ENCODE measurements around the gene TSC22D1. TPM values are rescaled to one million over a fixed set of nuclear protein-coding genes. Genes with fewer than 3 reads are reported as not detected.

The TSC22D1 gene
- total and polyA plus RNA-seq, 7 donors, result 34.5 to 203 (median 121) TPM

DNA sequence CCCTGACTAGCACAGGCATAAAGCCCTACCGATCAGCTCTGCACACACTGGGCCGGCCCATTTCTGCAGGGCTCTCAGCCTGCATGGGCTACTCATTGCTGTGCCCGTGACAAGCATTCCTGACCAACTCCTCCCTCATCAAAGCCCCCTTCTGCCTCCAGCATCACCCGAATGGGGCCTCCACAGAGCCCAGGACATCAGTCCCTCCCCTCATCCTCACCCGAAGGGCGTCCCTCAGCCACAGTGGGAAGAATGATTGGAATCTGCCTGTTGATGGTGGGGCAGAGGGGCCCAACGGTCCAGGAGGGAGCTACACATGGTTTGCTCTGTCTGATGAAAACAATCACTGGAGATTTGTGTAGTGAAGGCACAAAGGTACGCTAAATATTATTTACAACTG is 158.7 kb downstream of the TSC22D1 start:
- intact Hi-C loops (cut with DNase I), result no loop called here
- no peak overlapping the region for H3K27ac ChIP-seq
- H3K27me3 ChIP-seq (ENCODE audit: insufficient read depth in 3 of 3, low read length in 2 of 3), result no peaks in the 10 kb centered on the region
- 81 to 85% (median 81%) methylated on average over 8 of the region's 8 CpGs for WGBS, 3 donors
- ATAC-seq (no peak), DNase-seq (no peak)
- H3K36me3 ChIP-seq (ENCODE audit: insufficient read depth in 1 of 2, low read depth in 1 of 2), result no peaks in the 10 kb centered on the region
- H3K4me1 ChIP-seq, result no peaks in the 10 kb centered on the region
- H3K9me3 ChIP-seq, result no peaks in the 10 kb centered on the region
- TF ChIP-seq, protein P1, sequence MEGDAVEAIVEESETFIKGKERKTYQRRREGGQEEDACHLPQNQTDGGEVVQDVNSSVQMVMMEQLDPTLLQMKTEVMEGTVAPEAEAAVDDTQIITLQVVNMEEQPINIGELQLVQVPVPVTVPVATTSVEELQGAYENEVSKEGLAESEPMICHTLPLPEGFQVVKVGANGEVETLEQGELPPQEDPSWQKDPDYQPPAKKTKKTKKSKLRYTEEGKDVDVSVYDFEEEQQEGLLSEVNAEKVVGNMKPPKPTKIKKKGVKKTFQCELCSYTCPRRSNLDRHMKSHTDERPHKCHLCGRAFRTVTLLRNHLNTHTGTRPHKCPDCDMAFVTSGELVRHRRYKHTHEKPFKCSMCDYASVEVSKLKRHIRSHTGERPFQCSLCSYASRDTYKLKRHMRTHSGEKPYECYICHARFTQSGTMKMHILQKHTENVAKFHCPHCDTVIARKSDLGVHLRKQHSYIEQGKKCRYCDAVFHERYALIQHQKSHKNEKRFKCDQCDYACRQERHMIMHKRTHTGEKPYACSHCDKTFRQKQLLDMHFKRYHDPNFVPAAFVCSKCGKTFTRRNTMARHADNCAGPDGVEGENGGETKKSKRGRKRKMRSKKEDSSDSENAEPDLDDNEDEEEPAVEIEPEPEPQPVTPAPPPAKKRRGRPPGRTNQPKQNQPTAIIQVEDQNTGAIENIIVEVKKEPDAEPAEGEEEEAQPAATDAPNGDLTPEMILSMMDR (IDR thresholded peaks at IDR 0.05), result no peak
- no peak overlapping the region for H3K4me3 ChIP-seq

DNA sequence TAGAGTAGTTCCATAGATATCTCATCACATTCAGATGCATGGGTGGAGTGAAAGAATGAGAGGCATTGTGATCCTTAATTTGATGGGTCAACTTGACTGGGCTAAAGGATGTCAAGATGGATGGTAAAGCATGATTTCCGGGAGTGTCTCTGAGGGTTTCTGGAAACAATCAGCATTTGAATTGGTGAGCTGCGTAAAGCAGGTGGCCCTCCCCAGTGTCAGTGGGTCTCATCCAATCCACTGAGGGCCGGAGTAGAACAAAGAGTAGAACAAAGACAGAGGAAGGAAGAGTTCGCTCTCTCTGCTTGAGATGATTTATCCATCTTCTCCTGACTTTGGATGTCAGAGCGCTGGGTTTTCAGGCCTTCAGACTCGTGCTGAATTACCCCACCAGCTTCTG is 159.4 kb downstream of the TSC22D1 start:
- 95 to 97% (median 95%) methylated on average over 6 of the region's 6 CpGs for WGBS, 3 donors
- H3K4me3 ChIP-seq, result no peak overlapping the region
- intact Hi-C loops (cut with DNase I), result no loop called here
- H3K27me3 ChIP-seq (ENCODE audit: insufficient read depth in 3 of 3, low read length in 2 of 3), result no peaks in the 10 kb centered on the region
- ATAC-seq (no peak), DNase-seq (no peak)
- H3K9me3 ChIP-seq, result no peaks in the 10 kb centered on the region
- no peaks in the 10 kb centered on the region for H3K36me3 ChIP-seq (ENCODE audit: insufficient read depth in 1 of 2, low read depth in 1 of 2)
- no peaks in the 10 kb centered on the region for H3K4me1 ChIP-seq
- H3K27ac ChIP-seq, result no peak overlapping the region
- TF ChIP-seq, protein P1 (IDR thresholded peaks at IDR 0.05), result no peak

DNA sequence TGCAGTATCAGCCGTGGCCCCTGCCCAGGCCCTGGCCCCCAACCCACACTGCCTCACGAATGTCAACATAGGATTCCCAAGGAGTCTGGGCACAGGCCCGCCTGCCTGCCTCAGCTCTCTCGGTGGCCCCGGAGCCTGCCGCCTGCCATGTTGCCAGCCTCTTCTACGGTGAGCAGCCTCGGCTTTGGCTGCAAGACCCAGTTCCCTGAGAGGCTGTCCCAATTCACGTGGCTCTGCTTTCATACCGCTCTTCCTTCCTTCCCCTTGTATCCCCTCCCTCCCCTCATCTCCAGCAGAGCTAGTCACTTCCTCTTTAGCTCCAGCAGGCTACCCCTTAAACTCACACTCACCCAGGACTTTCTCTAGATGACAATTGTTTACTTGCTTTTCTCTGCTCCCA is 159.8 kb downstream of the TSC22D1 start:
- Histone ChIP-seq H3K9me3 (no peaks in the 10 kb centered on the region), H3K36me3 (ENCODE audit: insufficient read depth in 1 of 2, low read depth in 1 of 2) (no peaks in the 10 kb centered on the region), H3K27ac (no peak overlapping the region), H3K4me3 (no peak overlapping the region), H3K27me3 (ENCODE audit: insufficient read depth in 3 of 3, low read length in 2 of 3) (no peaks in the 10 kb centered on the region), H3K4me1 (no peaks in the 10 kb centered on the region)
- WGBS, 3 donors, result 78 to 89% (median 84%) methylated on average over 10 of the region's 10 CpGs
- no peak for ATAC-seq
- no peak for DNase-seq
- intact Hi-C loops (cut with DNase I), result no loop called here
- TF ChIP-seq, protein P1 (IDR thresholded peaks at IDR 0.05), result no peak

DNA sequence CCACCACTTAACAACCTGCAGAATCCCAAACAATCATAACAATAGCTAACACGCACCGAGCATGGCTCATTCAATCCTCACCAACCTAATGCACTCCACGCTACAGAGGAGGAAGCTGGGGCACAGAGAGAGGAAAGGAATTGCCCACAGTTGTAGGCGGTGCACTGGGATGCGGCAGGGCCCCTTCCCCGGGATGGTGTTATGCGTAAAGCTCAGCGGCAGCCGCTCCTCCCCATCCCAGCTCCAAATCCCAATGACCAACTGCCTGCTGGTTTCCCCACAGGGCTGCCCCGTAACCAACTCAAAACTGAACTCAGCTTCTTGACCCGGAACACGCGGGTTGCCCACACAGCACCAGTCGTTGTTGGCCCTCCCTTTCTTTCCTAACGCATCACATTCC is 160.3 kb downstream of the TSC22D1 start:
- TF ChIP-seq, protein P1 (IDR thresholded peaks at IDR 0.05), result no peak
- Histone ChIP-seq H3K4me1 (no peaks in the 10 kb centered on the region), H3K27me3 (ENCODE audit: insufficient read depth in 3 of 3, low read length in 2 of 3) (no peaks in the 10 kb centered on the region), H3K36me3 (ENCODE audit: insufficient read depth in 1 of 2, low read depth in 1 of 2) (no peaks in the 10 kb centered on the region), H3K4me3 (no peak overlapping the region), H3K9me3 (no peaks in the 10 kb centered on the region), H3K27ac (no peak overlapping the region)
- intact Hi-C loops (cut with DNase I), result no loop called here
- no peak for ATAC-seq
- no peak for DNase-seq
- WGBS, 3 donors, result 74 to 75% (median 75%) methylated on average over 15 of the region's 15 CpGs

DNA sequence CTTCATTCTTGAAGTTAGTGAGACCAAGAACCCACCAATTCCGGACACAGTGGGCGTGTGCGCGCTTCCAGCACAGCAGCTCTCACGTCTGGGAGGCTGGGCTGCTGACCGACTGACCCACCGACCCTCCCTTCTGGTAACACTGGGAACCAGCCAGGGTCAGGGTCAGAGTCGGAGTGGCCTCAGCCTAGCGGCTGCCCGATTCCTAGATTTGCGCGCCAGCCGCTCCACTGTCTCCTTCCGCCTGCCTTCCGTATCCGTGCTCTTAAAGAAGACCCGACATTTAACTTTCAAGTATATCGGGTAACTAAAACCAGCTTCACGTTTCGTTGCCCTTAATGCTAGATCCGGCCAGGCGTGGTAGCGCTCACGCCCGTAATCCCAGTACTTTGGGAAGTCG is 161.4 kb downstream of the TSC22D1 start:
- no peak for ATAC-seq
- Histone ChIP-seq H3K27ac (no peak overlapping the region), H3K9me3 (no peaks in the 10 kb centered on the region), H3K4me3 (no peak overlapping the region), H3K27me3 (ENCODE audit: insufficient read depth in 3 of 3, low read length in 2 of 3) (no peaks in the 10 kb centered on the region), H3K4me1 (no peaks in the 10 kb centered on the region), H3K36me3 (ENCODE audit: insufficient read depth in 1 of 2, low read depth in 1 of 2) (no peaks in the 10 kb centered on the region)
- intact Hi-C loops (cut with DNase I), result loop anchor here in 1 of 2 donors (5.0 kb wide), 1 partner anchor 62 kb away; no protein-coding TSS in a partner anchor
- WGBS, 3 donors, result 93 to 94% (median 93%) methylated on average over 26 of the region's 26 CpGs
- no peak for DNase-seq
- TF ChIP-seq, protein P1 (IDR thresholded peaks at IDR 0.05), result no peak

Measured in psoas muscle (tissue), 8 donors.